HPDE6-E6E7 (cell line): ENCODE data around the gene TCF19.
"Not testable (repeated sequence)": the region's sequence is repeated elsewhere in the genome, so short reads cannot be mapped to it uniquely, and the experiment has no call there.

Source experiments
- DNase-seq: peaks from one replicate; pipeline ENCODE4 v3.0.0; 2011; ENCODE audit warnings: missing footprints; ENCODE audit errors: extremely low spot score

The TCF19 gene

GRCh38 chr6:31179896-31180295 is 21.5 kb downstream of the TCF19 start:
- no peak for DNase-seq

- no peak for DNase-seq
Measured at GRCh38 chr6:31180500-31180899, 22.1 kb downstream of the TCF19 start.

DNA sequence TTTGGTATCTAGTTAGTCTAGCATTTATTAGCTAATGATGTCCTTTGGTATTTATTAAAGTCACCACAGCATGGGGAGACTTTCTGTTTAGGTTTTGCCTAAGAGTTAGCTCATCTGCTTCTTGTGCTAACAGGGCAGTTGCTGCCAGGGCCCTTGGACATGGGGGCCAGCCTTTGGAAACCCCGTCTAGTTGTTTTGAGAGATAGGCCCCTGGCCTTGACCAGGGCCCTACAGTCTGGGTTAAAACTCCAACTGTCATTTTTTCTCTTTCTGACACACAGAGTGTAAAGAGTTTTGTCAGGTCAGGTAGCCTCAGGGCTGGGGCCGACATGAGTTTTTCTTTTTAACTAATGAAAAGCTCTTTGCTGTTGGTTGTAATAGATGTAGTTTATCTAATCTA is 24.9 kb downstream of the TCF19 start:
- not testable (repeated sequence) for DNase-seq

GRCh38 chr6:31183859-31184258 is 25.5 kb downstream of the TCF19 start:
- DNase-seq: not testable (repeated sequence)

DNA sequence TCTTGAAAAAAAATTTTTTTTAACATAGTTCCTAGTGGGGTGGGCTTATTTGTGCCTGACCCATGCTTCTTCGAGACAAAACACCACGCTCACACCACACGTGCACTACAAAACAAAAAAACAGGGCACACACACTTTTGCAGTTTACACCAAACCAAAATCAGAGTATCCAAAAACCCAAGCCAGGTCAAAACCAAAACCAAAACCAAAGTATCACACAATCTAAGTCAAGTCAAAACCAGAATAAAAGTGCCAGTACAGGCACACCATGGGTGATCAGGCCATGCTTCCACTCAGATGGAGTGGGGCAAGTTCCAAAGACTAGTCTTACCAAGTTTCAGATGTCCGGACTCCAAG is 27.3 kb downstream of the TCF19 start:
- DNase-seq: not testable (repeated sequence)

GRCh38 chr6:31186052-31186734 is 27.8 kb downstream of the TCF19 start:
- DNase-seq: no peak

GRCh38 chr6:31187780-31188194 is 29.4 kb downstream of the TCF19 start:
- DNase-seq: no peak

- DNase-seq: not testable (repeated sequence)
Measured at GRCh38 chr6:31189223-31189622, 30.8 kb downstream of the TCF19 start.

- no peak for DNase-seq
Measured at GRCh38 chr6:31190488-31190887, 32.1 kb downstream of the TCF19 start.

DNA sequence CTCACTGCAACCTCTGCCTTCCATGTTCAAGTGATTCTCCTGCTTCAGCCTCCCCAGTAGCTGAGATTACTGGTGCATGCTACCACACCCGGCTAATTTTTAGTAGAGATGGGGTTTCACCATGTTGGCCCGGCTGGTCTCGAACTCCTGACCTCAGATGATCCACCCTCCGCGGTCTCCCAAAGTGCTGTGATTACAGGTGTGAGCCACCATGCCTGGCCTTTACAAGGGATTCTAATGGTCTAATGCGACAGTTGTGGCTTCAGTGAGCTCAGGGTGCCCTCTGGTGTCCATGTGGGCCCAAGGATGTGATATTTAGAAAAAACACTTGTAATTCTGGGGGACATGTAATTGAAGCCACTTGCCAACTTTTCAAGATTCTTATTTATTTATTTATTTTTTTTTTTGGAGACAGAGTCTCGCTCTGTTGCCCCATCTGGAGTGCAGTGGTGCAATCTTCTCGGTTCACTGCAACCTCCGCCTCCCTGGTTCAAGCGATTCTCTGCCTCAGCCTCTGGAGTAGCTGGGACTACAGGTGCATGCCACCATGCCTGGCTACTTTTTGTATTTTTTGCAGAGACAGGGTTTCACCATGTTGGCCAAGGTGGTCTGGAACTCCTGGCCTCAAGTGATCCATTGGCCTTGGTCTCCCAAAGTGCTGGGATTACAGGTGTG is 34.2 kb downstream of the TCF19 start:
- DNase-seq: not testable (repeated sequence)

GRCh38 chr6:31193206-31193605 is 34.8 kb downstream of the TCF19 start:
- DNase-seq: no peak

GRCh38 chr6:31194061-31194834 is 35.9 kb downstream of the TCF19 start:
- no peak for DNase-seq

- DNase-seq: not testable (repeated sequence)
Measured at GRCh38 chr6:31195308-31195979, 37.1 kb downstream of the TCF19 start.

DNA sequence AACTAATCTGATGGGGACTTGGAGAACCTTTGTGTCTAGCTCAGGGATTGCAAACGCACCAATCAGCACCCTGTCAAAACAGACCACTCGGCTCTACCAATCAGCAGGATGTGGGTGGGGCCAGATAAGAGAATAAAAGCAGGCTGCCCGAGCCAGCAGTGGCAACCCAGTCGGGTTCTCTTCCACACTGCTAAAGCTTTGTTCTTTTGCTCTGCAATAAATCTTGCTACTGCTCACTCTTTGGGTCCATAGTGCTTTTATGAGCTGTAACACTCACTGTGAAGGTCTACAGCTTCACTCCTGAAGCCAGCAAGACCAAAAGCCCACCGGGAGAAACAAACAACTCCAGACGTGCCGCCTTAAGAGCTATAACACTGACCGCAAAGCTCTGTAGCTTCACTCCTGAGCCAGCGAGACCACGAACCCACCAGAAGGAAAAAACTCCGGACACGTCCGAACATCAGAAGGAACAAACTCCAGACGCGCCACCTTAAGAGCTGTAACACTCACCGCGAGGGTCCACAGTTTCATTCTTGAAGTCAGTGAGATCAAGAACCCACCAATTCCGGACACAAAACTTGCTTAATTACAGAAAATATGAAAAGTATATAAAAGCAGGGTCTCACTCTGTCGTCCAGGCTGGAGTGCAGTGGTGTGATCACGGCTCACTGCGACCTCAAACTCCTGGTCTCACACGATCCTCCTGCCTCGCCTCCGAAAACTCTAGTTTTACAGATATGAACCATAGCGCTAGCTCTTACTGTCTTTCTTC is 38.0 kb downstream of the TCF19 start:
- DNase-seq: not testable (repeated sequence)

GRCh38 chr6:31197559-31198305 is 39.3 kb downstream of the TCF19 start:
- DNase-seq: no peak

DNA sequence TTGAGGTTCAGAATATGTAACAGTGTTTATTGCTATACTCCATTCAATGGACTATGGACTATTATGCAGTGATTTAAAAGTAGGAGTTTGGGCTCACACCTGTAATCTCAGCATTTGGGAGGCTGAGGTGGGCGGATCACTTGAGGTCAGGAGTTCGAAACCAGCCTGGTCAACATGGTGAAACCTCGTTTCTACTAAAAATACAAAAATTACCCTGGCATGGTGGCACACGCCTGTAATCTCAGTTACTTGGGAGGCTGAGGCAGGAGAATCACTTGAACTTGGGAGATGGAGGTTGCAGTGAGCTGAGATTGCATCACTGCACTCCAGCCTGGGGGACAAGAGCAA is 40.7 kb downstream of the TCF19 start:
- not testable (repeated sequence) for DNase-seq

GRCh38 chr6:31202259-31203166 is 44.1 kb downstream of the TCF19 start:
- no peak for DNase-seq

GRCh38 chr6:31203345-31203979 is 45.1 kb downstream of the TCF19 start:
- DNase-seq: peak; percentile 82

GRCh38 chr6:31204751-31205145 is 46.4 kb downstream of the TCF19 start:
- no peak for DNase-seq
